ENCODE data around the gene MYO1G. TPM values are rescaled to one million over a fixed set of nuclear protein-coding genes. Genes with fewer than 3 reads are reported as not detected.

The MYO1G gene
- total RNA-seq, 2 donors from 2014 or later = 0.11 to 0.33 TPM

GRCh38 chr7:44972562-44972961, 6.3 kb downstream of the MYO1G start:
- H3K9ac ChIP-seq (ENCODE audit: extremely low read depth, low read length, poor library complexity, severe bottlenecking) = no peak overlapping the region
- H3K4me3 ChIP-seq (ENCODE audit: low read length) = no peak overlapping the region
- TF ChIP-seq CTCF (conservative IDR thresholded peaks at IDR 0.05) = no peak
- no peaks in the 10 kb centered on the region for H3K36me3 ChIP-seq (ENCODE audit: control insufficient read depth, insufficient read depth, low read length)
- H3K4me1 Mint-ChIP-seq = no peaks in the 10 kb centered on the region
- H3K4me1 ChIP-seq (ENCODE audit: control insufficient read depth, insufficient read depth, low read length) = no peaks in the 10 kb centered on the region
- no peaks in the 10 kb centered on the region for H3K27me3 ChIP-seq (ENCODE audit: control insufficient read depth, insufficient read depth, low read length, poor library complexity, severe bottlenecking)
- 85 to 86% methylated on average over 3 of the region's 3 CpGs for WGBS, 2 experiments (ENCODE audit: insufficient coverage in 1 of 2, insufficient read length in 1 of 2)
- no peaks in the 10 kb centered on the region for H3K9me3 Mint-ChIP-seq
- no peaks in the 10 kb centered on the region for H3K9me3 ChIP-seq (ENCODE audit: control insufficient read depth, low read length)
- H3K27ac ChIP-seq (ENCODE audit: low read depth, low read length) = no peak overlapping the region
- no peak overlapping the region for H3K27ac Mint-ChIP-seq
- no peak overlapping the region for H3K4me3 Mint-ChIP-seq
- no peaks in the 10 kb centered on the region for H3K27me3 Mint-ChIP-seq (ENCODE audit: insufficient read depth)
- peak; percentile 17 for DNase-seq
- no peaks in the 10 kb centered on the region for H3K36me3 Mint-ChIP-seq (ENCODE audit: low read depth)

- H3K9me3 ChIP-seq (ENCODE audit: control insufficient read depth, low read length) = no peaks in the 10 kb centered on the region
- H3K27me3 Mint-ChIP-seq (ENCODE audit: insufficient read depth) = no peaks in the 10 kb centered on the region
- H3K36me3 Mint-ChIP-seq (ENCODE audit: low read depth) = no peaks in the 10 kb centered on the region
- no peak overlapping the region for H3K27ac ChIP-seq (ENCODE audit: low read depth, low read length)
- H3K4me1 ChIP-seq (ENCODE audit: control insufficient read depth, insufficient read depth, low read length) = no peaks in the 10 kb centered on the region
- H3K4me3 Mint-ChIP-seq = no peak overlapping the region
- H3K27ac Mint-ChIP-seq = no peak overlapping the region
- H3K9me3 Mint-ChIP-seq = no peaks in the 10 kb centered on the region
- peak; percentile 29 for DNase-seq
- no peak for TF ChIP-seq CTCF (conservative IDR thresholded peaks at IDR 0.05)
- H3K4me3 ChIP-seq (ENCODE audit: low read length) = no peak overlapping the region
- WGBS, 2 experiments (ENCODE audit: insufficient coverage in 1 of 2, insufficient read length in 1 of 2) = 85 to 87% methylated on average over 3 to 5 of the region's 5 CpGs
- H3K9ac ChIP-seq (ENCODE audit: extremely low read depth, low read length, poor library complexity, severe bottlenecking) = no peak overlapping the region
- H3K4me1 Mint-ChIP-seq = no peaks in the 10 kb centered on the region
- no peaks in the 10 kb centered on the region for H3K36me3 ChIP-seq (ENCODE audit: control insufficient read depth, insufficient read depth, low read length)
- H3K27me3 ChIP-seq (ENCODE audit: control insufficient read depth, insufficient read depth, low read length, poor library complexity, severe bottlenecking) = no peaks in the 10 kb centered on the region
Measured at GRCh38 chr7:44971902-44972441, 6.8 kb downstream of the MYO1G start.

GRCh38 chr7:44971188-44971901, 7.5 kb downstream of the MYO1G start:
- H3K4me1 Mint-ChIP-seq = no peaks in the 10 kb centered on the region
- no peak overlapping the region for H3K27ac Mint-ChIP-seq

More at GRCh38 chr7:44971188-44971901, 7.5 kb downstream of the MYO1G start:
- H3K9me3 Mint-ChIP-seq = no peaks in the 10 kb centered on the region
- Histone ChIP-seq H3K9ac (ENCODE audit: extremely low read depth, low read length, poor library complexity, severe bottlenecking) (no peak overlapping the region), H3K4me1 (ENCODE audit: control insufficient read depth, insufficient read depth, low read length) (no peaks in the 10 kb centered on the region), H3K9me3 (ENCODE audit: control insufficient read depth, low read length) (no peaks in the 10 kb centered on the region), H3K36me3 (ENCODE audit: control insufficient read depth, insufficient read depth, low read length) (no peaks in the 10 kb centered on the region), H3K4me3 (ENCODE audit: low read length) (no peak overlapping the region), H3K27me3 (ENCODE audit: control insufficient read depth, insufficient read depth, low read length, poor library complexity, severe bottlenecking) (no peaks in the 10 kb centered on the region), H3K27ac (ENCODE audit: low read depth, low read length) (no peak overlapping the region)
- TF ChIP-seq CTCF (conservative IDR thresholded peaks at IDR 0.05) = no peak
- no peaks in the 10 kb centered on the region for H3K36me3 Mint-ChIP-seq (ENCODE audit: low read depth)
- WGBS, 2 experiments (ENCODE audit: insufficient coverage in 1 of 2, insufficient read length in 1 of 2) = 92 to 96% methylated on average over 9 to 10 of the region's 10 CpGs
- H3K4me3 Mint-ChIP-seq = no peak overlapping the region
- no peaks in the 10 kb centered on the region for H3K27me3 Mint-ChIP-seq (ENCODE audit: insufficient read depth)
- DNase-seq = peak; percentile 32
